ENCODE data around the gene MRPS2. TPM values are rescaled to one million over a fixed set of nuclear protein-coding genes. Genes with fewer than 3 reads are reported as not detected.
"Not testable (repeated sequence)": the region's sequence is repeated elsewhere in the genome, so short reads cannot be mapped to it uniquely, and the experiment has no call there.

The MRPS2 gene
- total and polyA plus RNA-seq, 11 donors, result 34.1 to 95.2 (median 48.7) TPM

DNA sequence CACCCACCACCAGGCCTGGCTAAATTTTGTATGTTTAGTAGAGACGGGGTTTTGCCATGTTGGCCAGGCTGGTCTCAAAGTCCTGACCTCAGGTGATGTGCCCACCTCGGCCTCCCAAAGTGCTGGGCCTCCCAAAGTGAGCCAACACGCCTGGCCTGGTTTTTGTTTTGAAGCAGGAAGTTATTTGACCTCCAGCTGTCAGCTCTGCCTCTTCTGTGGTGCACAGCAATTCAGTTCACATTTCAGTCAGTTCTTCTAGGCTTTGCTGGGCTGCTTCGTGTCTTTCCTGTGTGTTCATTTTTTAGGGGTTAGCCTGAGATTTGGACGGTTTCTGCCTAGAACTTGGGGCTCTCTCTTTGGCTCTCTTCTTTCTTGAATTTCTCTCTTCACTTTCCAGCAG, 29.7 kb downstream of the MRPS2 start:
- intact Hi-C loops (cut with DNase I), result no loop called here
- DNase-seq (no peak), ATAC-seq (no peak)
- peaks cover 0 to 5% (median 0%) of the 10 kb centered on the region in 12 donors for H3K9me3 ChIP-seq
- H3K4me3 ChIP-seq, result no peak overlapping the region
- H3K4me1 ChIP-seq, result no peaks in the 10 kb centered on the region
- H3K27me3 ChIP-seq, result peaks cover 0 to 9% (median 0%) of the 10 kb centered on the region in 9 donors
- TF ChIP-seq POLR2A (IDR thresholded peaks at IDR 0.05), result no peak
- TF ChIP-seq, protein P1, sequence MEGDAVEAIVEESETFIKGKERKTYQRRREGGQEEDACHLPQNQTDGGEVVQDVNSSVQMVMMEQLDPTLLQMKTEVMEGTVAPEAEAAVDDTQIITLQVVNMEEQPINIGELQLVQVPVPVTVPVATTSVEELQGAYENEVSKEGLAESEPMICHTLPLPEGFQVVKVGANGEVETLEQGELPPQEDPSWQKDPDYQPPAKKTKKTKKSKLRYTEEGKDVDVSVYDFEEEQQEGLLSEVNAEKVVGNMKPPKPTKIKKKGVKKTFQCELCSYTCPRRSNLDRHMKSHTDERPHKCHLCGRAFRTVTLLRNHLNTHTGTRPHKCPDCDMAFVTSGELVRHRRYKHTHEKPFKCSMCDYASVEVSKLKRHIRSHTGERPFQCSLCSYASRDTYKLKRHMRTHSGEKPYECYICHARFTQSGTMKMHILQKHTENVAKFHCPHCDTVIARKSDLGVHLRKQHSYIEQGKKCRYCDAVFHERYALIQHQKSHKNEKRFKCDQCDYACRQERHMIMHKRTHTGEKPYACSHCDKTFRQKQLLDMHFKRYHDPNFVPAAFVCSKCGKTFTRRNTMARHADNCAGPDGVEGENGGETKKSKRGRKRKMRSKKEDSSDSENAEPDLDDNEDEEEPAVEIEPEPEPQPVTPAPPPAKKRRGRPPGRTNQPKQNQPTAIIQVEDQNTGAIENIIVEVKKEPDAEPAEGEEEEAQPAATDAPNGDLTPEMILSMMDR (IDR thresholded peaks at IDR 0.05), result no peak
- no peaks in the 10 kb centered on the region for H3K36me3 ChIP-seq
- 72 to 83% (median 82%) methylated on average over 4 to 5 of the region's 5 CpGs for WGBS, 4 donors
- H3K27ac ChIP-seq, result no peak overlapping the region

DNA sequence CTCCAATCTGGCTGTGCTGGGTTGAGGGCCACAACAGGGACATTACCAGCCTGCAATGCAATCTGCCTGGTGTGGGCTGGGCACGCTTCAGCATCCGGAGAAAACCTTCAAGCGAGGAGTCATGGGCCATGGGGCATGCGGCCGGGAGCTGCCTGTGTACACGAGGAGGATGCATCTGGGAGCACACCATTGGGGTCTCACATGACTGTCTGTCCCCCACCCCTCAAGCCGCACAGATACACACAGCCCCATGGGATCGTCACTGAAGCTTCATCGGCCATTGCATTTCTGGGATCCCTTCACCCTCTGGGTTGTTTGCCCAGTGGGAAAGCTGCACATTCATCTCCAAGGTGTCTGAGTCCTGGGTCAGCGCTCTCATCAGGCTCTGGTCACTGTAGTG, 30.6 kb downstream of the MRPS2 start:
- peaks cover 0 to 5% (median 0%) of the 10 kb centered on the region in 9 donors for H3K27me3 ChIP-seq
- TF ChIP-seq, protein P1 (IDR thresholded peaks at IDR 0.05), result no peak
- no peak for TF ChIP-seq POLR2A (IDR thresholded peaks at IDR 0.05)

GRCh38 chr9:135533113-135533512, 32.6 kb downstream of the MRPS2 start:
- no peak for ATAC-seq
- TF ChIP-seq, protein P1 (IDR thresholded peaks at IDR 0.05), result no peak
- TF ChIP-seq POLR2A (IDR thresholded peaks at IDR 0.05), result no peak
- Histone ChIP-seq H3K36me3 (no peaks in the 10 kb centered on the region), H3K4me1 (no peaks in the 10 kb centered on the region), H3K27ac (no peak overlapping the region), H3K4me3 (no peak overlapping the region), H3K27me3 (peaks cover 0 to 5% (median 0%) of the 10 kb centered on the region in 9 donors), H3K9me3 (peaks cover 0 to 5% (median 0%) of the 10 kb centered on the region in 12 donors)
- intact Hi-C loops (cut with DNase I), result no loop called here
- no peak for DNase-seq
- 90 to 95% (median 93%) methylated on average over 3 of the region's 3 CpGs for WGBS, 4 donors

More for the DNA sequence above, 30.6 kb downstream of the MRPS2 start:
- no peak for ATAC-seq
- Histone ChIP-seq H3K4me3 (no peak overlapping the region), H3K27ac (no peak overlapping the region), H3K36me3 (no peaks in the 10 kb centered on the region), H3K9me3 (peaks cover 0 to 5% (median 0%) of the 10 kb centered on the region in 12 donors), H3K4me1 (no peaks in the 10 kb centered on the region)
- intact Hi-C loops (cut with DNase I), result no loop called here
- WGBS, 4 donors, result 88 to 94% (median 93%) methylated on average over 6 to 10 of the region's 10 CpGs
- DNase-seq, result no peak

GRCh38 chr9:135533674-135534073, 33.2 kb downstream of the MRPS2 start:
- intact Hi-C loops (cut with DNase I), result no loop called here
- Histone ChIP-seq H3K9me3 (peaks cover 0 to 5% (median 0%) of the 10 kb centered on the region in 12 donors), H3K27me3 (peaks cover 0 to 5% (median 0%) of the 10 kb centered on the region in 9 donors), H3K4me1 (no peaks in the 10 kb centered on the region), H3K27ac (peak overlapping the region in 1 of 12 donors; percentile 23), H3K4me3 (no peak overlapping the region), H3K36me3 (no peaks in the 10 kb centered on the region)
- 89 to 93% (median 92%) methylated on average over 12 of the region's 12 CpGs for WGBS, 4 donors
- no peak for ATAC-seq
- TF ChIP-seq, protein P1 (IDR thresholded peaks at IDR 0.05), result no peak
- no peak for TF ChIP-seq POLR2A (IDR thresholded peaks at IDR 0.05)
- DNase-seq, result no peak

DNA sequence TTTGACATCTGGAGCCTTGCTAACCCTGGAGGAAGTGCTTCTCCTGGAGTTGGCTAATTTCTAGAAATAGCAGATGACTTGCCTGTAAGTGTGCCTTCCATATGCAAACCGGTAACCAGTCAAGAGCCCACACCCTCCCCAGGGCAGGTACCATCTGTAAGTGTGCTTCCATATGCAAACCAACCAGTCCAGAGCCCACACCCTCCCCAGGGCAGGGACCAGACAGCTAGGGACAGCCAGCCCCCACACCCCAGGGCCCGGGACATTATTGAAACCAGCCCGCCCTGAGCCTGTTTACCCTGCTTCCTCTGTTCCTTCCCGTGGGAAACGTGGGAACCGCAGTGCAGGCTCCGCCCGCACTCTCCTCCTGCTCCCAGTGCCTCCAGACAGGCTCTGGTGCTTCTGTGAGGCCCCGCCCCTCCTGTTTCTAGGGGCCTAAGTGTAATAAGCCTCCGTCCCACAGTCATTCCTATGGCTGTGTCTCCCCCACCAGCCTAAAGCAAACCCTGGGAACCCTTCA, 33.8 kb downstream of the MRPS2 start:
- peak overlapping the region in 1 of 12 donors; percentile 23 for H3K27ac ChIP-seq
- WGBS, 4 donors, result 20 to 26% (median 24%) methylated on average over 8 to 10 of the region's 10 CpGs

DNA sequence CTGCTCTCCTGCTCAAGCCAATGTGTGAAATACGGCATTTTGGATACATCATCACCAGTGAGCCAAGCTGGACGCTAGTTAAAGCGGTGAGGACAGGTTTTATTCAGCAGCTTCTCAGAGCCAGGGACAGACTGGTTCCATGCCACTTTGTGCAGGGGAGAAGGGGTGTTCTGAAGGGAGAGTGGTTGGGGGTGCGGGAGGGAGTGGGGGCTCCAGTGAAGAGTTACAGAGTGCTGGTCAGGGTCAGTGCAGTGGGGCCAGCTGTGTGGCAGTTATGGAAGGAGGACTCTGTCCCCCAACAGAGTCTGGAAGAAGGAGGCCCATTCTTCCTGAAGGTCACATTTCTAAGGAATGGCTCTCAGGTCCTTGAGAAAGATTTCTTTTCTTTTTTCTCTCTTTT, 34.3 kb downstream of the MRPS2 start:
- H3K4me1 ChIP-seq; DNase-seq; H3K36me3 ChIP-seq; H3K27me3 ChIP-seq; H3K27ac ChIP-seq; H3K9me3 ChIP-seq; H3K4me3 ChIP-seq; intact Hi-C loops (cut with DNase I); ATAC-seq: not testable (repeated sequence)
- 67 to 91% (median 73%) methylated on average over 4 of the region's 4 CpGs for WGBS, 4 donors

More for the DNA sequence above, 33.8 kb downstream of the MRPS2 start:
- intact Hi-C loops (cut with DNase I); H3K9me3 ChIP-seq; H3K36me3 ChIP-seq; H3K27me3 ChIP-seq; DNase-seq; H3K4me3 ChIP-seq; H3K4me1 ChIP-seq: not testable (repeated sequence)
- peak in 3 of 4 donors; percentile 24 to 79 (median 46) for ATAC-seq

- intact Hi-C loops (cut with DNase I); H3K4me3 ChIP-seq; H3K4me1 ChIP-seq; DNase-seq; ATAC-seq; H3K27me3 ChIP-seq; H3K9me3 ChIP-seq; H3K27ac ChIP-seq; H3K36me3 ChIP-seq: not testable (repeated sequence)
- WGBS, 4 donors, result 78 to 87% (median 86%) methylated on average over 7 to 13 of the region's 13 CpGs
These were observed 35.1 kb downstream of the MRPS2 start for GRCh38 chr9:135535631-135536030.

Data from heart left ventricle (tissue), 16 donors.